ENCODE measurements around the gene CYP2U1.
"Not testable (repeated sequence)": the region's sequence is repeated elsewhere in the genome, so short reads cannot be mapped to it uniquely, and the experiment has no call there.

CYP2U1 gene

DNA sequence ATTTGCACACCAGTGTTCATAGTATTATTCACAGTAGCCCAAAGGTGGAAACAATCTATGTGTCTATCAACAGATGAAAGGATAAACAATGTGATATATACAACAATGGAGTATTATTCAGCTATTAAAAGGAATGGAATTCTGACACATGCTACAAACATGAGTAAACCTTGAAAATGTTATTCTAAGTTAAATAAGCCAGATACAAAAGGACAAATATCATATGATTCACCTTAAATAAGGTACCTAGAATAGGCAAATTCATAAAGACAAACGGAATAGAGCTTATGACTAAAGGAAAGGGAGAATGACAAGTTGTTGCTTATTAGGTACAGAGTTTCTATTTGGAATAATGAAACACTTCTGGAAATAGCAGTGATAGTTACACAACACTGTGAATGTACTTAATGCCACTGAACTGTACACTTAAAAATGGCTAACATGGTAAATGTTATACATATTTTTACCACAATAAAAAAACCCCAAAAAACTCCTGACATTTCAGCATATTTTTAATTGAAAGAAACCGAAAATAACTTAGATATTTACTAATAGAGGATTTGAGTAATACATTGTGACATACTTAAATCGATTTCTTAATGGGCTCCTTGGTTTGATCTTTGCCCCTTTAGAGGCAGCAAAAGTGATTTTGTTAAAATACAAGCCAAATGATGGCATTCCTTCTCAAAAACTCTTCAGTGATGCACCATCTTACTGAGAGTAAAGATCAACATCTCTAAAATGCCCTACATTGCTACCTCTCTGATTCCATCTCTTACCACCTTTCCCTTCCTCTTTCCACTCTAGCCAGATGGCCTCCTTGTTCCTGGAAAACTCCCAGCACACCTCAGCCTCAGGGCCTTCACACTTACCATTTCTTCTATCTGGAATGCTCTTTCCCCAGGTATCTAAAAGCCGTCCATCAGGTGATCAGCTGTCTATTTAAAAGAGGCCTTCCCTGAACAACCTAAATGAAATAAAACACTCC lies 8.6 kb upstream of the CYP2U1 start:
- no peak for DNase-seq

GRCh38 chr4:107925713-107926112 lies 5.6 kb upstream of the CYP2U1 start:
- DNase-seq: not testable (repeated sequence)

DNA sequence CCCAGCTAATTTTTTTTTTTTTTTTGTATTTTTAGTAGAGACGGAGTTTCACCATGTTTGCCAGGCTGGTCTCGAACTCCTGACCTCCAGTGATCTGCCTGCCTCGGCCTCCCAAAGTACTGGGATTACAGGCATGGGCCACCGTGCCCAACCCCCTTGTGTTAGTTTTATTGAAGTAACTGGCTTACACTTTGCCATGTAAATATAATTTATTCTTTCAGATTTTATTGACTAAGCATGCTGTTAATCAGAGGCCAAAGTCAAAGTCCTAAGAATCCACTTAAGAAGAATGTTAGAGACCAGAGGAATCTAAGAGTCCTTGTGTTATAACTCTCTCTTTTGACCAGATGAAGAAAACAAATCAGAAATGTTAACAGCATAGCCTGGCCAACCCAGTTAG lies 4.5 kb upstream of the CYP2U1 start:
- DNase-seq: not testable (repeated sequence)

DNA sequence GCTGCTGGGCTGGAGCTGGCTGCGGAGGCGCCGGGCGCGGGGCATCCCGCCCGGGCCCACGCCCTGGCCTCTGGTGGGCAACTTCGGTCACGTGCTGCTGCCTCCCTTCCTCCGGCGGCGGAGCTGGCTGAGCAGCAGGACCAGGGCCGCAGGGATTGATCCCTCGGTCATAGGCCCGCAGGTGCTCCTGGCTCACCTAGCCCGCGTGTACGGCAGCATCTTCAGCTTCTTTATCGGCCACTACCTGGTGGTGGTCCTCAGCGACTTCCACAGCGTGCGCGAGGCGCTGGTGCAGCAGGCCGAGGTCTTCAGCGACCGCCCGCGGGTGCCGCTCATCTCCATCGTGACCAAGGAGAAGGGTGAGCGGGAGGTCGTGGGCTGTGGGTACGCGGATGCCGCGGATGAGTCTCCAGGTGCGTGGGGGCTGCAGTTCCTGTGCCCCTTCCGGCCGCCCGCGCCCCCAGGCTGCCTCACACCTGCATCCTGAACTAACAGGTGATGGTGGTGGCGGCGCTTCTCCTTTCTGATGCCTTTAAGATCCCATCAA lies 499 bp downstream of the CYP2U1 start:
- DNase-seq: peak; percentile 8

- DNase-seq: no peak
Measured at GRCh38 chr4:107935246-107935645, 3.9 kb downstream of the CYP2U1 start.

- no peak for DNase-seq
Measured at GRCh38 chr4:107937040-107937439, 5.7 kb downstream of the CYP2U1 start.

DNA sequence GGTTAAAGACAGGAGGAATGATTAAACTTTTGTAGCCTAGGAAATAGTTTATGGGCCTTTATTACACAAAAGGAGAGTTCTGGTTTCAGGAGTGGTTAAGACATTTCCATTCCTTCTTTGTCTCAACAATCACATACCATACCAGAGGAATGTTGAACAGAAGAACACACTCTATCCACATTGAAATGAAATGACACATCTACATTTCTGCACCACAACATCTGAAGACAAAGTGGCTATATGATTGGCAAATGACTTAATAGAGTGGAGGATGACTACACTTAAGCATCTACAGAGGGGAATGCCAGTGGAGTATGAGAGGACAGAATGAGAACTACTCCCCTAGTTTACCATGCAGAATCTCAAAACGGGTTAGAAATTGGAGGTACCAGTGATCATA lies 8.0 kb downstream of the CYP2U1 start:
- no peak for DNase-seq

- no peak for DNase-seq
Measured at GRCh38 chr4:107945809-107946208, 14.5 kb downstream of the CYP2U1 start.

- no peak for DNase-seq
Measured at GRCh38 chr4:107950746-107951540, 19.6 kb downstream of the CYP2U1 start.

- DNase-seq: no peak
Measured at GRCh38 chr4:107951551-107951950, 20.2 kb downstream of the CYP2U1 start.

GRCh38 chr4:107956011-107956410 lies 24.7 kb downstream of the CYP2U1 start:
- no peak for DNase-seq

GRCh38 chr4:107966903-107967302 lies 35.6 kb downstream of the CYP2U1 start:
- DNase-seq: no peak

DNA sequence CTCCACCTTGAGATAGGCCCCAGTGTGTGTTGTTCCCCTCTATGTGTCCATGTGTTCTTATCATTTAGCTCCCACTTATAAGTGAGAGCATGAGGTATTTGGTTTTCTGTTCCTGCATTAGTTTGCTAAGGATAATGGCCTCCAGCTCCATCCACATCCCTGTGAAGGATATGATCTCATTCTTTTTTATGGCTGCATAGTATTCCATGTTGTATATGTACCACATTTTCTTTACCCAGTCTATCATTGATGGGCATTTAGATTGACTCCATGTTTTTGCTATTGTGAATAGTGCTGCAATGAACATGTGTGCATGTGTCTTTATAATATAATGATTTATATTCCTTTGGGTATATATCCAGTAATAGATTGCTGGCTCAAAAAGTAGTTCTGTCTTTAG lies 36.2 kb downstream of the CYP2U1 start:
- not testable (repeated sequence) for DNase-seq

GRCh38 chr4:107967921-107968320 lies 36.6 kb downstream of the CYP2U1 start:
- not testable (repeated sequence) for DNase-seq

DNA sequence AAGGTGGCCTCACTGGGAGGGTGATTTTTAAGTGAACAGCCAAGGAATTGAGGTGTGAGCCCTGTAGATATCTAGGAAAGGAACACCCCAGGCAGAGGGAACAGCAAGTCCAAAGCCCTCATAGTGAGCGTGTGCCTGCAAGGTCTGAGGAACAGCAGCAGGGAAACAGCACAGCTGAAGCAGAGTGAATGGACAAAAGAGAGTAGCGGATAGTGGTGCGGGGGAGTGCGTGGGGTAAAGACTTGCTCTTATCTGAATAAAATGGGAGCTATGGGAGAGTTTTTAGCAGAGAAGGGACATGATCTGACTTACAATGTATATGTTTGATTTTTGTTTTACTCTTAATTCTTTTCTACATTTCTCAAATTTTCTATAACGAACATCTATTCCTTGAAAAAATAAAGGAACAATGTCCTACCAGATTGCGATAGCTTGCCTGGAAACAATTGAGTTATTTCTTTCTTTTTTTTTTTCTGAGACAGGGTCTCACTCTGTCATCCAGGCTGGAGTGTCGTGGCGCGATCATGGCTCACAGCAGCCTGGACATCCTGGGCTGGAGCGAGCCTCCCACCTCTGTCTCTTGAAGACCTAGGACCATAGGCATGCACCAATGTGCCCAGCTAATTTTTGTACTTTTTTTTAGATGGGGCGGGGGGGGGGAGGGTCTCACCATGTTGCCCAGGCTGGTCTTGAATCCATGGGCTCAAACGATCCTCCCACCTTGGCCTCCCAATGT lies 38.9 kb downstream of the CYP2U1 start:
- no peak for DNase-seq

DNA sequence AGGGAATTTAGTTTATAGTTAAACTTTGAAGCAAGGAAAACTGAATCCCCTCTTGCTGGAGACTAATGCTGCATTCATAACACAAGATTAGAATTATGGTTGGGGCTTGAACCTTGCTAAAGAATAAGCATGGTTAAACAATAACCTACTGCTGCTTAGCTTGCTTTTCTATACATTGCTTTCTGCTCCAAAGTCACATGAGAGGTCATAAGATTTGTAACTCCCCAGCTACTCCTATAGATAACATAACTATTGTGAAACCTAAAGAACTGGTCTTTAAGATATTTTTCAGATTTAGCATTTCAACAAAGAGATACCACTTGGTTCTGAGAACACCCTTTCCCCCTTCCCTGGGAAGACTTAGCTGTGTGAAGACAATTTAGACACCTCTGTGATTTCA lies 41.3 kb downstream of the CYP2U1 start:
- DNase-seq: no peak

GRCh38 chr4:107974523-107974922 lies 43.2 kb downstream of the CYP2U1 start:
- no peak for DNase-seq

DNA sequence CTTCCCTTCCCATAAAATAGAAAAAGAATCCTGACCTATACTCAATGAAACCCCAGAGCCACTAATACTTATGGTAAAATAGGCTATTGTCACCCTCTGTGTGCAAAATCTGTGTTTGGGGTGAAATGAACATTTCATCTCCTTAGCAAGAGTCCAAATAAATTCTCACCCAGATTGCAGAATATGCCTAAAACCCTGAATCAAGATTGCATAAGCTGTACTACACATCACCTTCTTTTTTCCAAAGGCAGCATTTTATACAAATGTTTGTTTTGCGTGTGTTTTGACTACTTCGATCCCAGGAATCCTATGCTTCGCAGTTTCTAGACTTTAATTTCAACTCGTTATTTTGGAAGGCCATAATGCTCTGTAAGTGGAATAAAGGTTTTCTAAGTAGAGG lies 46.1 kb downstream of the CYP2U1 start:
- no peak for DNase-seq

DNA sequence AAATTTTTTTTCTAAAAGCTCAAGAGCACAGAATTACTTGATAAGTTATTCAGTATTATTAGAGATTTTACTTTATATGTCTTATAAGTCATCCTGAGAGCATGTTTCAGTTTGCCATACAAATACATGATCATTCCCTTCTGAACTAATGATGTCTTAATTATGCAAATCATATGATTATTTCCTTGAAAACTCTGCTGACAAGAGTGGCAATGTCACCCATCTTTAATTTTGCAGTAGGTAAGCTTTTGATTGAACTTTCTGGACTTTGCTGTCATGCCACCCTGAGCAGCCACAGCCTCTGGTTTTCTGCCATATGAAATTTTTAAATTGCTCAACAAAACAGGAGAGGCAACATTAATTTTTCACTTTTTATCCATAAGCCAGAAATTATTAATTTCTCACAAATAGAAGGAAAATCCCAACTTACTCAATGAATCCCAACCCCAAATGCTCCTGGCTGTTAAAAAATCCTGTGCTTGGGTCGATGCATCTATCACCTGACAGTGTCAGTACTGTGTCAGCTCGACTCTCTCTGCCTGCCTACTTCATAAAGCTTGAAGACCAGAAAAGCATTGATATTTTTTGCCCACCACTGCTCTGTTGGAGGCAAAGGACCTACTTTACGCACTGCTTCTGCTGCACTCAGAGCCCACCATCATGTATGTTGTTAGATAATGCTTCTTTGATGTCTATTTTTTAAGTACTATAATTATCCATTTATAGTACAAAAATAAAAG lies 46.8 kb downstream of the CYP2U1 start:
- no peak for DNase-seq

- no peak for DNase-seq
Measured at GRCh38 chr4:107978716-107979451, 47.5 kb downstream of the CYP2U1 start.

All from DMS79 treated with DMSO at 0.1 percent for 48 hours (cell line).